ENCODE measurements around the gene TMEM151A.
"Not testable (repeated sequence)": the region's sequence is repeated elsewhere in the genome, so short reads cannot be mapped to it uniquely, and the experiment has no call there.

The TMEM151A gene

GRCh38 chr11:66251809-66252208, 39.9 kb upstream of the TMEM151A start:
- no peak for DNase-seq (ENCODE audit: low read depth)
- no peak for TF ChIP-seq CTCF (IDR thresholded peaks at IDR 0.05; ENCODE audit: low read depth, low read length, missing control alignments)
- no peak overlapping the region for H3K4me3 ChIP-seq (ENCODE audit: low read depth, low read length)

- H3K4me3 ChIP-seq (ENCODE audit: low read depth, low read length); DNase-seq (ENCODE audit: low read depth): not testable (repeated sequence)
Observed at GRCh38 chr11:66253081-66253480, 38.6 kb upstream of the TMEM151A start.

- H3K4me3 ChIP-seq (ENCODE audit: low read depth, low read length): peak overlapping the region; percentile 78
- DNase-seq (ENCODE audit: low read depth): no peak
- no peak for TF ChIP-seq CTCF (IDR thresholded peaks at IDR 0.05; ENCODE audit: low read depth, low read length, missing control alignments)
Observed at GRCh38 chr11:66258473-66258893, 33.2 kb upstream of the TMEM151A start.

- no peak for DNase-seq (ENCODE audit: low read depth)
- H3K4me3 ChIP-seq (ENCODE audit: low read depth, low read length): no peak overlapping the region
- TF ChIP-seq CTCF (IDR thresholded peaks at IDR 0.05; ENCODE audit: low read depth, low read length, missing control alignments): no peak
Observed at GRCh38 chr11:66259225-66259624, 32.5 kb upstream of the TMEM151A start.

- no peak for TF ChIP-seq CTCF (IDR thresholded peaks at IDR 0.05; ENCODE audit: low read depth, low read length, missing control alignments)
- no peak overlapping the region for H3K4me3 ChIP-seq (ENCODE audit: low read depth, low read length)
- no peak for DNase-seq (ENCODE audit: low read depth)
Observed at GRCh38 chr11:66259956-66260355, 31.7 kb upstream of the TMEM151A start.

- no peak overlapping the region for H3K4me3 ChIP-seq (ENCODE audit: low read depth, low read length)
- TF ChIP-seq CTCF (IDR thresholded peaks at IDR 0.05; ENCODE audit: low read depth, low read length, missing control alignments): no peak
- no peak for DNase-seq (ENCODE audit: low read depth)
Observed at GRCh38 chr11:66261578-66261977, 30.1 kb upstream of the TMEM151A start.

- DNase-seq (ENCODE audit: low read depth): no peak
- no peak overlapping the region for H3K4me3 ChIP-seq (ENCODE audit: low read depth, low read length)
- TF ChIP-seq CTCF (IDR thresholded peaks at IDR 0.05; ENCODE audit: low read depth, low read length, missing control alignments): no peak
Observed at GRCh38 chr11:66262191-66262590, 29.5 kb upstream of the TMEM151A start.

- DNase-seq (ENCODE audit: low read depth): no peak
- TF ChIP-seq CTCF (IDR thresholded peaks at IDR 0.05; ENCODE audit: low read depth, low read length, missing control alignments): no peak
- no peak overlapping the region for H3K4me3 ChIP-seq (ENCODE audit: low read depth, low read length)
Observed at GRCh38 chr11:66262696-66263095, 29.0 kb upstream of the TMEM151A start.

Measured in GM12864 (cell line).